Spleen (tissue), 11 donors: Measurements from ENCODE around the gene MAN1C1. TPM values are rescaled to one million over a fixed set of nuclear protein-coding genes. Genes with fewer than 3 reads are reported as not detected.

ENCODE experiments used
- DNase-seq: peaks from one replicate; pipeline ENCODE4 v3.0.0-alpha.2; 2020
- H3K27ac ChIP-seq, 8 donors: fragments of 200-600 bp; sonication (generic) in 7 of 8; 1 replicate in 4 of 8; 2 replicates in 4 of 8; pipeline versions ENCODE4 v1.5.0 to v1.8.0; 2016 to 2021; ENCODE audit warnings: inconsistent platforms in 4 of 8, mild to moderate bottlenecking in 4 of 8, moderate library complexity in 1 of 8
- H3K27me3 ChIP-seq, 7 donors: fragments of 200-600 bp; sonication (generic) in 6 of 7; replicated peaks in 1 of 7; 1 replicate in 4 of 7; 2 replicates in 3 of 7; pipeline versions ENCODE4 v1.5.0 to v1.8.0; 2016 to 2021; ENCODE audit warnings: inconsistent platforms in 3 of 7, mild to moderate bottlenecking in 1 of 7
- H3K36me3 ChIP-seq, 6 donors: fragments of 200-600 bp; sonication (generic) in 5 of 6; 1 replicate in 4 of 6; 2 replicates in 2 of 6; pipeline versions ENCODE4 v1.5.0 to v1.8.0; 2016 to 2021; ENCODE audit warnings: inconsistent platforms in 2 of 6
- H3K4me1 ChIP-seq, 6 donors: fragments of 200-600 bp; sonication (generic) in 5 of 6; 1 replicate in 3 of 6; 2 replicates in 3 of 6; pipeline versions ENCODE4 v1.5.0 to v1.8.0; 2016 to 2021; ENCODE audit warnings: inconsistent platforms in 3 of 6
- H3K4me3 ChIP-seq, 8 donors: fragments of 200-600 bp; sonication (generic) in 7 of 8; 1 replicate in 4 of 8; 2 replicates in 4 of 8; pipeline versions ENCODE4 v1.5.0 to v1.8.0; 2016 to 2021; ENCODE audit warnings: inconsistent platforms in 4 of 8, mild to moderate bottlenecking in 4 of 8, moderate library complexity in 2 of 8
- H3K9me3 ChIP-seq, 8 donors: fragments of 200-600 bp; sonication (generic) in 7 of 8; 1 replicate in 4 of 8; 2 replicates in 4 of 8; pipeline versions ENCODE4 v1.5.0 to v1.8.0; 2016 to 2021; ENCODE audit warnings: inconsistent platforms in 4 of 8
- CTCF ChIP-seq, 11 experiments: fragments of 200-600 bp in 7 of 11; fragments of 450-650 bp in 4 of 11; sonication (generic) in 4 of 11; IDR thresholded peaks in 8 of 11; conservative IDR thresholded peaks in 3 of 11; 1 replicate in 7 of 11; 2 replicates in 4 of 11; pipeline versions ENCODE4 v1.4.0 to v1.8.0; 2016 to 2021; ENCODE audit warnings: antibody characterized with exemption in 11 of 11, inconsistent platforms in 4 of 11, mild to moderate bottlenecking in 1 of 11
- POLR2A ChIP-seq, 3 donors: fragments of 450-650 bp; IDR thresholded peaks; one replicate each; pipeline ENCODE4 v1.5.1; 2017; ENCODE audit warnings: antibody characterized with exemption in 3 of 3, mild to moderate bottlenecking in 1 of 3
- POLR2AphosphoS5 ChIP-seq, 3 donors: sonication (generic); formaldehyde crosslinking; IDR thresholded peaks; one replicate each; pipeline ENCODE4 v1.5.1; 2017; ENCODE audit warnings: antibody characterized with exemption in 3 of 3
- WGBS, 5 donors: extraction: QIAGEN DNeasy Blood & Tissue Kit in 3 of 5; methylation state at CpG; one replicate each; pipeline versions ENCODE4 v1.1.5 to v1.1.7; 2013 to 2018; 5-methylcytosine and 5-hydroxymethylcytosine counted together
- intact Hi-C: fragments of 100-400 bp; cut with DNase I; formaldehyde crosslinking; loops from one replicate; pipeline ENCODE4 v1.15.0; 2023; ENCODE audit warnings: low total_unique reads
- polyA plus RNA-seq, 3 donors: library from polyadenylated mRNA; stranded (reverse); fragments of 200-250 nt; gene quantifications; one replicate each; pipeline ENCODE4 v1.2.1, GENCODE V29; 2013
- total RNA-seq, 7 donors: library from RNA; depleted of rRNA in 3 of 7; stranded (reverse); fragments of >200 nt in 3 of 7; fragmentation: NEBNext Ultra II Directional in 4 of 7; extraction: Animal tissue kit (Norgen Biotek cat#: 25700) in 4 of 7; gene quantifications; one replicate each; pipeline versions ENCODE4 v1.1.0 to v1.2.1, GENCODE V29; 2016 to 2021
- donor health status: healthy with polysubstance abuse.
- donor health status: DM: no; HTN: no; CAD: no; lungs with moderate emphysema.
- donor health status: DM: no; HTN: no; CAD: no.
- donor health status: Bipolar disorder and iron deficiency.
- donor health status: healthy.
- donor health status: DM: no; HTN: no; CAD: no.
- donor health status: DM: yes; HTN: yes; CAD: no.

The MAN1C1 gene
- total and polyA plus RNA-seq, 10 donors: 4.6 to 54.3 (median 41.1) TPM

GRCh38 chr1:25699500-25700143, 83.0 kb downstream of the MAN1C1 start:
- 72 to 86% (median 80%) methylated on average over 9 to 10 of the region's 10 CpGs for WGBS, 5 donors
- intact Hi-C loops: no loop called here

GRCh38 chr1:25700144-25700523, 83.5 kb downstream of the MAN1C1 start:
- no peaks in the 10 kb centered on the region for H3K27me3 ChIP-seq
- H3K9me3 ChIP-seq: no peaks in the 10 kb centered on the region
- 65 to 92% (median 85%) methylated on average over 3 of the region's 3 CpGs for WGBS, 5 donors
- H3K4me1 ChIP-seq: peaks cover 23 to 87% (median 44%) of the 10 kb centered on the region in 6 donors
- H3K27ac ChIP-seq: peak overlapping the region in 6 of 8 donors; percentile 34 to 70 (median 66)
- no peak overlapping the region for H3K4me3 ChIP-seq
- no peak for TF ChIP-seq CTCF (IDR thresholded peaks at IDR 0.05 in 8 of 11, conservative IDR thresholded peaks at IDR 0.05 in 3 of 11)
- TF ChIP-seq POLR2AphosphoS5 (IDR thresholded peaks at IDR 0.05): peak in 1 of 3 donors; percentile 11
- TF ChIP-seq POLR2A (IDR thresholded peaks at IDR 0.05): no peak
- DNase-seq: no peak
- intact Hi-C loops: no loop called here
- no peaks in the 10 kb centered on the region for H3K36me3 ChIP-seq

More at GRCh38 chr1:25699500-25700143, 83.0 kb downstream of the MAN1C1 start:
- Histone ChIP-seq H3K9me3 (no peaks in the 10 kb centered on the region), H3K4me1 (peaks cover 21 to 87% (median 43%) of the 10 kb centered on the region in 6 donors), H3K36me3 (no peaks in the 10 kb centered on the region), H3K27ac (peak overlapping the region in 7 of 8 donors; percentile 47 to 73 (median 67)), H3K27me3 (no peaks in the 10 kb centered on the region), H3K4me3 (no peak overlapping the region)
- DNase-seq: no peak
- TF ChIP-seq CTCF (IDR thresholded peaks at IDR 0.05 in 8 of 11, conservative IDR thresholded peaks at IDR 0.05 in 3 of 11) (no peak), POLR2AphosphoS5 (IDR thresholded peaks at IDR 0.05) (no peak), POLR2A (IDR thresholded peaks at IDR 0.05) (no peak)

GRCh38 chr1:25700626-25701025, 84.0 kb downstream of the MAN1C1 start:
- Histone ChIP-seq H3K27me3 (no peaks in the 10 kb centered on the region), H3K9me3 (no peaks in the 10 kb centered on the region), H3K27ac (peak overlapping the region in 6 of 8 donors; percentile 9 to 70 (median 57)), H3K4me1 (peaks cover 22 to 87% (median 43%) of the 10 kb centered on the region in 6 donors), H3K36me3 (no peaks in the 10 kb centered on the region), H3K4me3 (no peak overlapping the region)
- intact Hi-C loops: no loop called here
- WGBS, 5 donors: 51 to 78% (median 73%) methylated on average over 7 of the region's 7 CpGs
- DNase-seq: no peak
- TF ChIP-seq POLR2A (IDR thresholded peaks at IDR 0.05): no peak
- peak in 6 of 11 experiments; percentile 13 to 29 (median 26) for TF ChIP-seq CTCF (IDR thresholded peaks at IDR 0.05 in 8 of 11, conservative IDR thresholded peaks at IDR 0.05 in 3 of 11)
- peak in 1 of 3 donors; percentile 35 for TF ChIP-seq POLR2AphosphoS5 (IDR thresholded peaks at IDR 0.05)

- TF ChIP-seq POLR2AphosphoS5 (IDR thresholded peaks at IDR 0.05) (no peak), CTCF (IDR thresholded peaks at IDR 0.05 in 8 of 11, conservative IDR thresholded peaks at IDR 0.05 in 3 of 11) (no peak), POLR2A (IDR thresholded peaks at IDR 0.05) (no peak)
- Histone ChIP-seq H3K4me1 (peaks cover 20 to 87% (median 41%) of the 10 kb centered on the region in 6 donors), H3K36me3 (no peaks in the 10 kb centered on the region), H3K4me3 (no peak overlapping the region), H3K27ac (peak overlapping the region in 6 of 8 donors; percentile 9 to 70 (median 42)), H3K9me3 (no peaks in the 10 kb centered on the region), H3K27me3 (no peaks in the 10 kb centered on the region)
- intact Hi-C loops: no loop called here
- no peak for DNase-seq
- WGBS, 5 donors: 71 to 94% (median 79%) methylated on average over 9 of the region's 9 CpGs
These were observed 84.6 kb downstream of the MAN1C1 start for GRCh38 chr1:25701030-25701785.
